Myocyte (in vitro differentiated cells): ENCODE data around the gene OTOG. TPM values are rescaled to one million over a fixed set of nuclear protein-coding genes. Genes with fewer than 3 reads are reported as not detected.

Experiments used
- DNase-seq: peaks from one replicate; pipeline ENCODE4 v3.0.0-alpha.2; 2012; ENCODE audit warnings: low read depth
- polyA plus RNA-seq: library from polyadenylated mRNA; unstranded; fragments of >200 nt; gene quantifications from one replicate; pipeline ENCODE4 v1.2.1, GENCODE V29; 2012; ENCODE audit warnings: missing spikeins
- total RNA-seq: library from RNA; depleted of rRNA; stranded (reverse); fragments of >200 nt; gene quantifications from 2 replicates; pipeline ENCODE4 v1.2.3, GENCODE V29; 2014

Gene OTOG
- total RNA-seq, result 0.08 and 0.10 TPM in 2 replicates
- polyA plus RNA-seq, result 0.06 TPM

- DNase-seq, result no peak
These were observed at the start of gene OTOG for GRCh38 chr11:17547051-17547577. Gene OTOG (plus strand): TSS chr11:17547259. CDS start chr11:17547373, 114 bp downstream.

GRCh38 chr11:17498058-17498457, 49.0 kb upstream of the OTOG start:
- no peak for DNase-seq

GRCh38 chr11:17498475-17498874, 48.6 kb upstream of the OTOG start:
- DNase-seq, result no peak

GRCh38 chr11:17500673-17501072, 46.4 kb upstream of the OTOG start:
- DNase-seq, result no peak

- DNase-seq, result no peak
These were observed 44.4 kb upstream of the OTOG start for GRCh38 chr11:17502630-17503029.

- peak; percentile 84 for DNase-seq
These were observed 42.5 kb upstream of the OTOG start for GRCh38 chr11:17504330-17505107.

GRCh38 chr11:17505146-17505545, 41.9 kb upstream of the OTOG start:
- DNase-seq, result peak; percentile 52

- no peak for DNase-seq
These were observed 40.7 kb upstream of the OTOG start for GRCh38 chr11:17506314-17506713.

GRCh38 chr11:17506942-17507341, 40.1 kb upstream of the OTOG start:
- DNase-seq, result peak; percentile 38

- no peak for DNase-seq
These were observed 39.3 kb upstream of the OTOG start for GRCh38 chr11:17507773-17508172.

- DNase-seq, result peak; percentile 61
These were observed 38.8 kb upstream of the OTOG start for GRCh38 chr11:17508306-17508705.

- no peak for DNase-seq
These were observed 38.3 kb upstream of the OTOG start for GRCh38 chr11:17508791-17509190.

- no peak for DNase-seq
These were observed 36.4 kb upstream of the OTOG start for GRCh38 chr11:17510507-17511206.

GRCh38 chr11:17511571-17511970, 35.5 kb upstream of the OTOG start:
- DNase-seq, result peak; percentile 69

GRCh38 chr11:17512101-17512500, 35.0 kb upstream of the OTOG start:
- DNase-seq, result no peak

GRCh38 chr11:17513853-17514252, 33.2 kb upstream of the OTOG start:
- no peak for DNase-seq

- no peak for DNase-seq
These were observed 32.6 kb upstream of the OTOG start for GRCh38 chr11:17514476-17514875.

GRCh38 chr11:17515443-17516176, 31.4 kb upstream of the OTOG start:
- no peak for DNase-seq

- DNase-seq, result no peak
These were observed 30.4 kb upstream of the OTOG start for GRCh38 chr11:17516551-17517150.

GRCh38 chr11:17517186-17517585, 29.9 kb upstream of the OTOG start:
- DNase-seq, result no peak

GRCh38 chr11:17518366-17518765, 28.7 kb upstream of the OTOG start:
- DNase-seq, result no peak
